Measurements from ENCODE around the gene ITGA2.

ITGA2 gene

GRCh38 chr5:53022930-53023511, 33.9 kb downstream of the ITGA2 start:
- no peak for ATAC-seq

DNA sequence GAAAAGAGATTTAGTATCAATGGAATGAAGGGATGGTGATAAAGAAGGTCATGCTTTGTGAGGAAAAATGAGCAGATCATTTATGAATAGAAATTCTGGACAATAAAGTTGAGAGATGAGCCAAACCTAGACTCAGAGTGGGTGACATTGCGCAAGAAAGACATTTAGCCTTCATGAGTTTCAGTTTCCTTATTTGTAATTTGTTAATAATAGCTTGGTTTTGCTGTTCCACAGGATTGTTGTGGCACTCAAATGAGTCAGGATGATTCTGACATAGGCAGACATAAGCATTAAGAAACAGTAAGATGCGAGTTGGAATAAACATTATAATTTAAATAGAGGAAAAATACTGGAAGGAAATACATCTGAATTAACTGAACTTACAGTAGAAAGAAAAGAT, 34.8 kb downstream of the ITGA2 start:
- ATAC-seq = peak; percentile 76 to 77

- no peak for ATAC-seq
These were observed 35.4 kb downstream of the ITGA2 start for GRCh38 chr5:53024535-53024934.

GRCh38 chr5:53025487-53025886, 36.3 kb downstream of the ITGA2 start:
- ATAC-seq = no peak

DNA sequence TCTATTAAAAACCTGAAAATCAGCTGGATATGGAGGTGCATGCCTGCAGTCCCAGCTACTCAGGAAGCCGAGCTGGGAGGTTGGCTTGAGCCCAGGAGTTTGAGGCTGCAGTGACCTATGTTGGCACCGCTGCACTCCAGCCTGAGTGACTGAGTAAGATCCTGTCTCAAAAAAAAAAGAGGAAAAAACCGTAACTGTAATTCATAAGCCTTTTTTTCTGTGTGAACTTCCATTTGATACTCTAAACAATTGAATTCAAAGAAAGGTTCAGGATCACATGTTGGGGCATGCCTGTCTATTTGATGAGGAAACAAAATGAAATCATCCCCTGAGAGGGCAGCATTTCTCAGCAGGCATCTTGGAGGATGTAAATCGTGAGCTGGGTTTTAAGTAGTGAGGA, 38.8 kb downstream of the ITGA2 start:
- ATAC-seq = no peak

DNA sequence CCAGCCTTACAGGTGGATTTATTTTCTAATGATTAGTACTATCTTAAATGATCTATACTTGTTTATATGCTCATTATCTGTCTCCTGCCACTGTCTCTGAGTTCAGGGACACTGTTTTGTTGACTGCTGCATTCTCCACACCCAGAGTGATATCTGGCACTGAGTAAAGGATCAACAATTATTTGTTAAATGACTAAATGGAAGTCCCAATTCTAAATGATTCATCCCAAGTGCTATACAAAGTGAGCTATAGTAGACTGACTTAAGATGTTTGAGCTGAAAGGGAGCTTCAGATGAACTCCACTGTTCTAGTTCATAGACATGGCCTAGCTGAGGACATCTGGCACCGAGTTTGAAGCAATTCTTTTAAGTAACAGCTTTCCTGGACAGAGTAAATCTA, 40.5 kb downstream of the ITGA2 start:
- peak; percentile 50 to 68 for ATAC-seq

- no peak for ATAC-seq
These were observed 41.7 kb downstream of the ITGA2 start for GRCh38 chr5:53030893-53031292.

DNA sequence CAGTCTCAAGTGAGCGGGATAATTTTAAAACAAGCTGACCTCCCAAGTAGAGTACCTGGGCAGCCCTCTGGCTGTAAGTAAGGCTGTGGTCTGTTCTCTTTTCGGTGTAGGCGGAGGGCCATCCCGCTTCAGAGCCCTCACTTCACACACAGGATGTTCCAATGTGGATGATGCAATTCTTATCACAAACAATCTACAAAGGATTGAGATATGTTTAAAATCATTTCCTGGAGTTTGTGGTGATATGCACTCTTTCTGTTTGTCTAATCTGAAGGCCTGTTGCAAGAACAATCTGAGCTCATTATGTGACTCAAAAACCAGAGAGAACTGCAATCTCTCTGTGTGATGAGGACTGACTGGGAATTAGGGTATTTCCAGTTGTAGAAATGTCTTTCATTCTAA, 42.5 kb downstream of the ITGA2 start:
- ATAC-seq = peak; percentile 33 to 57

- no peak for ATAC-seq
These were observed 43.0 kb downstream of the ITGA2 start for GRCh38 chr5:53032188-53032587.

DNA sequence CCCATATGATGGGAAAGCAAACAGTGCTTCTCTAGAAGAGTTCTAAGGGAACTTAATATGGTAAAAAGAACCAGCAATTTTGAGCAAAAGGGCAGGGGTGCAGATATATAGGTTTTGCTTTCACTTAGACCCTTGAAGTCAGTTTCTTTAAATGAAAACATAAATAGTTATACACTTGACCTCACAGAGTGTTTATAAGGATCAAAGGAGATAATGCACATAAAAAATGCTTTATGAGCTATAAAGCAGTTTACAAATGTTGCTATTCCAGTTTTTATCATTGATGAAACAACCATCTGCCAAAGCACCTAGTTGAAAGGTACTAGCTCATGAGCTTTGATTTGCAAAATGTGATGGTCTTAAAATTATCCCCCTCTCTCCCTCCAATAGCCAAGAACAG, 45.7 kb downstream of the ITGA2 start:
- no peak for ATAC-seq

DNA sequence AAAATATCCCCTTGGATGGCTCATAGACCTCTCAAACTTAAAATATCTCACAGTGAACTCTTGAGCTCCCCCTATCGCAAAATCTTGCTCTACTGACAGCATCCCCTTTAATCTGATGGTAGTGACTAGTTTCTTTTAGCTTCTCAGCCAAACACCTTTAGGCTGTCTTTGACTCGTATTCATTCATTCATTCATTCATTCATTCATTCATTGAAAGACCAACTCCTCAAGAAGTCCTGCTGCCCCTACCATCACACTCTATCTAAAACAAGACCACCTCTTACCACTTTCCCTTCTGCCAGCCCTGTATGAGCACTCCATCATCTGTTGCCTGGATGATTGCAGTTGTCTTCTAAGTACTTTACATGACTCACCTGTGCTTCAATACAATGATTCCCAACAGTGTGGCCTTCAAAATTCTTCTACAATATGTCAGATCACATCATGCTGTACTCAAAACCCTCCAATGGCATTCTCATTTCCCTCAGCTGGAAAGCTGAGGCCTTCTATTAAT, 46.8 kb downstream of the ITGA2 start:
- ATAC-seq = no peak

DNA sequence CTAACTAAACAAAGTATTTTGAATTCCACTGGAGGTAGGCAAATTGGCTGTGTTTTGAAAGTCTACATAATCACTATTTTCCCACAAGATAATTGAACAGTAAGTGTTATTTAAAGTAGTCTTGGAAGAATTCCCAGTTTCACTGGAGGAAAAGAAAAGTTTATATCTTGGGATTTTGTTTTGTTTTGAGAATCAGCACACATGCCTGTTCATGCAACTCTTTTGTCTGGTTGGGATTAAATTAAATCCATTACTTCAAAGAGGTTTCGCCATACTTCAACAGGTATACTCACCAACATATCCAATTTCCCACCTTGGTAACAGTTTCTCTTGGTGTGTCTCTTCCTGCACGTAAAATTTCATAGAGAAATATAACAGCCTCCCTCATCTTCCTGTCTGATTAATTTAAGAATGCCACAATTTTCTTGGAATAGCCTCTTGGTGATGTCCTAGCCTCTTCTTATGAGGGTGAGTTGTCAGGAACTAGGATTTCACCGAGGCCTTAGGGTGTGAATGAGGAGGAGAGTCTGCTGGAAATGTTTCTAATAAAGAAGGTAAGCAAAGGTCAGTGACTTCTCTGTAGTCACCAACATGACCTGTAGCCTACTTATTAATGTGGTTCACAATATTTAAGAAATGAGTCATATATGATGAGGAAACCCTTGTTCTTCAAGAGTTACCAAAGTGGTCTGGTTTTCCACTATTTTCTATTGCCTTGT, 48.1 kb downstream of the ITGA2 start:
- ATAC-seq = peak in 1 of 2 donors; percentile 28

DNA sequence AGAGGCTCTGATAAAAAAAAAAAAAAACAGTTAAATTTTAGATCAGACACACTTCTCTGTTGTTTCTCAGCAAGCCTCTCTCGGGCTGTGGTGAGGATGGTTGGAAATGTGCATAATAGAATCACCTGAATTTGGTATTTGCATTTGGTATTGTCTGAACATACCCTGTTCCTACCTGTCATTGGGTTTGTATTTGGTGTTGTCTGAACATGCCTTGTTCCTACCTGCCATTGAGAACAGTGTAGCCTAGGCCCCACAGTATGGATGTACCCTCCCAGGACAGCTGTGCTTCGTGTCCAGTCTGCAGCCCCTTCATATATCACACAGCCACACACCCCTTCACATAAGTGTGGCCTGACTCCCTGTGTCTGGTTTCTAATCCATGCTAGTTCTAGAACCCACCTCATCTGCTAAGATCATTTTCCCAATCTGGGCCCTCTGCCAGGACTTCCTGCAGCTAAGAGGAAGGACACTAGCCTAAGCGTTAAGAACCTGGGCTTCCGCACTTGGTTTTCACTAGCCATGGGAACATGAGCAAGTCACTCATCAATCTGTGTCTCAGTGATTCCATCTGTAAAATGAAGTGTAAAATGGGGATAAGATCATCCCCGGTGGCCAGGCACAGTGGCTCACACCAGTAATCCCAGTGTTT, 49.2 kb downstream of the ITGA2 start:
- ATAC-seq = no peak

GRCh38 chr5:53039855-53040254, 50.7 kb downstream of the ITGA2 start:
- no peak for ATAC-seq

GRCh38 chr5:53041071-53041692, 52.0 kb downstream of the ITGA2 start:
- peak; percentile 84 to 88 for ATAC-seq

DNA sequence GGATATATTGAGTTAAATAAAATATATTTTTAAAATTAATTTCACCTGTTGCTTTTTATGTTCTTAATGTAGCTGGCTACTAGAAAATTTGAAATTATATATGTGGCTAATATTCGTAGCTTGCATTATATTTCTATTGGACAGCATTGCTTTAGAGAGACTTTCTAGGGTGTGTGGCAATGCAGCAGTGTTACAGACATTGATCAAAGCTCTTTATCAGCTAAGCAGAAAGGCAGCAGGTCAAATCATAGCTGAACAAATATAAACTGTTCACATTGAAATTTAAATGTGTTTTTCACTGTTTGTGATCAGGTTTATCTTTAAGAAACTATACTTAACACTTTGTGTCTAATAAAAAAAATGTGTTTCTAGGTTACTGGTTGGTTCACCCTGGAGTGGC, 52.6 kb downstream of the ITGA2 start:
- no peak for ATAC-seq

DNA sequence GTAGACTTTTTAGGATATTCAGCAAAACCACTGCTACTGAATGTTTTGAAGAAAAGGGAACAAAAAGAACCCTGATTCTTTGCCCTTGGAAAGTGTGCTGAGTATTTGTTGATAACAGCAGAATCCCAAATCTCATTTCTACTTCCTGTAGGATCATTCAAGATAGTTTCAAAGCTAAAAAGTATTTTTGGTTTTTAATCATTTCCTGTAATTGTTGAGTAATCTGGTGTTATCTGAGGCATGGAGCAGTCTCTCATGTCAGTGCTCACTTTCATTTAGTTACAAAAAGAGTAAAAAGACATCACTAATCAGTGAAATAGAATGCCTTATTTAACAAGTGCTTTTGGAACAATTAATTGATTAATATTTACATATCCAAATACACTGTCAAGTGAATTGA, 56.1 kb downstream of the ITGA2 start:
- ATAC-seq = no peak

DNA sequence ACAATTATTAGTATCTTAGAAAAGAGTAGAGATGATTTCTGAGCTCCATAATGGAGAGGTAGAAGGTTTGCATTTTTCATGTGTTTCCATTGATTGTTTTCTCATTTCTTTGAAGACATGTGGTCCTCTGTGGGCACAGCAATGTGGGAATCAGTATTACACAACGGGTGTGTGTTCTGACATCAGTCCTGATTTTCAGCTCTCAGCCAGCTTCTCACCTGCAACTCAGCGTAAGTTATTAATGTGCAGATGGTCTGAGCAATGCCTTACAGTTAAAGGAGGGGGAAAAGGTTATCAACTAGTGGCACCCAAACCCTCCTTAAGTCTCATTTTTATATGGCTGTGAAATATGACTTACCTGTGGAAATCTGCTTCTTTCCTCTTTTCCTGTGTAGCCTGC, 59.1 kb downstream of the ITGA2 start:
- ATAC-seq = no peak

DNA sequence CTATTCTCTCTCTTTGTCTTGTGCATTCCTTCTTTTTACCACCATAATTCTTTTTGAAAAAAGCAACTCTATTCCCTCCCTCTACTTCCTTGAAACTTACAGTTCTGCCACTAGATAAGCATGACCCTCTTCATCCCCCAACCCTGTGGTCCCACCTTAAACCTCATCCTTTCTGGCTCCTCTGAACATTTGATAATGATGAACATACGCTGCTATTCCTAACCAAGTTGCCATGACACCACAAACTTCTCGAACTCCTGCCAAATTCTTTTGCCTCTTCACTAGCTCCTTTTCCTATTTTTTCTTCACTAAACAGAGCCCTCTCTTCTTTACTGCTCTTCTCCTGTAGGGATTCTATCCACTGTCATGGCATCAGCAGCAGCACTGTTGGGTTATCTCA, 63.3 kb downstream of the ITGA2 start:
- ATAC-seq = no peak

DNA sequence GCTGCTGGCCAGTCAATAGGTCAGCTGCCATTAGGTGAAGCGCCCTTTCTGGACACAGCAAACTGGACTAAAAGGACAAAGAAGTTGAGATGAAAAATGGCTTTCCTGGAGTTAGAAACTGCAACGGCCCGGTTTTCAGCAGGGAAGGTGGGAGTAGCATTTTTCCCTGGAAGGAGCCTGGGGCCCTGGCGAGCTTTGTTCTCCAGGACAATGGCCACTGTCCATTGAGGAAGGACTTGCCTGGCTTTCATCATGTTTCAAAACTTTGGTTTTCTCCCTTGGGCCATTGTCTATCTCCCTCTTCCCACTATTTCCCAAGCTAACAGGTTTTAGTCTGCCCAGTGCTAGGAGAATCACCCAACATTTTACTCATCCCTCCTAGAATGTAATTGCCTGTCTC, 64.2 kb downstream of the ITGA2 start:
- ATAC-seq = no peak

DNA sequence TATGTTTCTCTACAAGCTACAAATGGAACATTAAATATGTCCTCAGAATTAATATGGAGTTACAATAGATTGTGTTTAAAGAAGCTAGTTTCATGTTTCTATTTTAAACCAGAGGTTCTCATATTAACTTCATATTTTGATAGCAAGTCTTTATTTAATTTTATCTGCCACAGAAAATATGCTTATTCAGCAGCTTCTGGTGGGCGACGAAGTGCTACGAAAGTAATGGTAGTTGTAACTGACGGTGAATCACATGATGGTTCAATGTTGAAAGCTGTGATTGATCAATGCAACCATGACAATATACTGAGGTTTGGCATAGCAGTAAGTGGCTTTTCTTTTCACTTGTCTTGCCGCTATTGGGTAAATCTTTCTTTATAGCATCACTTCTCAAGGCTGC, 66.2 kb downstream of the ITGA2 start:
- no peak for ATAC-seq

- no peak for ATAC-seq
These were observed 70.1 kb downstream of the ITGA2 start for GRCh38 chr5:53059281-53059680.

DNA sequence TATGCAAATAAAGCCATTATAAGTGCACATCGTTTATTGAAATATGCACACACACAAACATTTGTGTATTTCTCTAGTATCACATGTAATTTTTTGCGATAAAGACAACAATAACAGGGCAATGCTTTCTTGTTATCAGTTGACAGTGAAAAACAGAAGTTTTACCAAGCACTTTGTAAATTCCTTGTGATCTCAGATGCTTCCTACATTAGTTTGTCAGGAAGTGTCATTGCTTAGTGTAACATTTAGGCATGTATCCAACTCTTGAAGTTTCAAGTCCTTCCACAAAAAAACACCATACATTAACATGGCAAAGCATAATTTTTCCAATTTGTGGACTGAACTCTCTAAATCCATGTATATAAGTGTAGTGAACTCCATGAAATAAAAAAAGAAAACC, 74.0 kb downstream of the ITGA2 start:
- no peak for ATAC-seq

DNA sequence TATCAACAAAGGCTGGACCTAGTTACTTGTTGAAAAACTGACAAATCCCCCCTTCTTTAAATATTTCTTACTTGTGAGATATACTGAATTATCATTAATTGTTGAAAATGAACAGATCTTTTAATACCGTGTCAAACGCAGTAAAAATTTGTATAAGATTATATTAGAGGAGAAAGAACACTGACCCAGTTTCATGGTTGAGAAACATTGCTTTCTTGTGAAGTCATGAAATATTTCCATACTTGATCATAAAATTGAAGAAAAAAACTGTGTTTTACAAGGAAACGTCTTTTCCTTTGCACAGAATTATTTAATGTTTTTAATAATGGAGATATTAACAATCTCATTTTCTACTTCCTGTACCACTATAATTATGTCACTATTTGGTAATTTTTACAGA, 74.6 kb downstream of the ITGA2 start:
- ATAC-seq = no peak

All from activated CD4-positive, CD25-positive, alpha-beta regulatory T cell treated with anti-CD3 and anti-CD28 coated beads, Interleukin-2, amount 50 U/mL, for 24 hours (primary cell).